ENCODE data around the gene NCF4. TPM values are rescaled to one million over a fixed set of nuclear protein-coding genes. Genes with fewer than 3 reads are reported as not detected.

The NCF4 gene
- total RNA-seq, 5 donors from 2014 or later (not counting 1 experiment from before 2014, with no cell fraction given), result 8.0 to 23.6 (median 15.9) TPM

GRCh38 chr22:36925388-36926290 is 64.8 kb downstream of the NCF4 start:
- DNase-seq (no peak), ATAC-seq (replicated peaks in 1 of 4) (no peak)
- Mint-ChIP-seq H3K27ac (no peak overlapping the region), H3K4me1 (no peaks in the 10 kb centered on the region), H3K27me3 (peaks cover 25 to 27% of the 10 kb centered on the region in 2 donors), H3K36me3 (no peaks in the 10 kb centered on the region), H3K4me3 (no peak overlapping the region), H3K9me3 (no peaks in the 10 kb centered on the region)
- Histone ChIP-seq H3K9me3 (no peaks in the 10 kb centered on the region), H3K27ac (ENCODE audit: low read length) (no peak overlapping the region), H3K36me3 (ENCODE audit: control insufficient read depth in 2 of 2, extremely low read depth in 1 of 2, insufficient read depth in 1 of 2, low read length in 1 of 2) (no peaks in the 10 kb centered on the region), H3K4me3 (ENCODE audit: control insufficient read depth in 1 of 2, extremely low read depth in 1 of 2, low read length in 1 of 2) (no peak overlapping the region), H3K4me1 (ENCODE audit: control insufficient read depth in 1 of 2, extremely low read depth in 1 of 2, insufficient read depth in 2 of 2, low read length in 2 of 2) (no peaks in the 10 kb centered on the region), H3K27me3 (replicated peaks in 1 of 2; ENCODE audit: control insufficient read depth in 2 of 2, extremely low read depth in 1 of 2, insufficient read depth in 2 of 2, low read length in 1 of 2) (peaks cover 0 to 64% of the 10 kb centered on the region in 2 experiments)
- 71% methylated on average over 19 of the region's 19 CpGs for WGBS (ENCODE audit: insufficient coverage)
- POLR2A ChIA-PET, result no interaction called here
- CTCF ChIA-PET, result no interaction called here

GRCh38 chr22:36926309-36926708 is 65.5 kb downstream of the NCF4 start:
- no peak overlapping the region for H3K27ac ChIP-seq (ENCODE audit: low read length)
- CTCF ChIA-PET, result no interaction called here

GRCh38 chr22:36926721-36927435 is 66.1 kb downstream of the NCF4 start:
- DNase-seq (no peak), ATAC-seq (replicated peaks in 1 of 4) (no peak)
- ChIA-PET POLR2A (no interaction called here), CTCF (interaction anchor here in 1 of 2 donors (0.6 kb wide), 1 partner anchor 35 kb away, joined by 5 read pairs; no protein-coding TSS in a partner anchor)
- no peaks in the 10 kb centered on the region for H3K9me3 ChIP-seq
- 73% methylated on average over 9 of the region's 14 CpGs for WGBS (ENCODE audit: insufficient coverage)
- no peaks in the 10 kb centered on the region for H3K36me3 ChIP-seq (ENCODE audit: control insufficient read depth in 2 of 2, extremely low read depth in 1 of 2, insufficient read depth in 1 of 2, low read length in 1 of 2)
- Mint-ChIP-seq H3K4me3 (no peak overlapping the region), H3K27me3 (peaks cover 25% of the 10 kb centered on the region in 2 donors), H3K4me1 (no peaks in the 10 kb centered on the region), H3K9me3 (no peaks in the 10 kb centered on the region), H3K36me3 (no peaks in the 10 kb centered on the region), H3K27ac (no peak overlapping the region)
- no peak overlapping the region for H3K4me3 ChIP-seq (ENCODE audit: control insufficient read depth in 1 of 2, extremely low read depth in 1 of 2, low read length in 1 of 2)
- H3K27ac ChIP-seq (ENCODE audit: low read length), result no peak overlapping the region
- H3K4me1 ChIP-seq (ENCODE audit: control insufficient read depth in 1 of 2, extremely low read depth in 1 of 2, insufficient read depth in 2 of 2, low read length in 2 of 2), result no peaks in the 10 kb centered on the region
- H3K27me3 ChIP-seq (replicated peaks in 1 of 2; ENCODE audit: control insufficient read depth in 2 of 2, extremely low read depth in 1 of 2, insufficient read depth in 2 of 2, low read length in 1 of 2), result peaks cover 0 to 59% of the 10 kb centered on the region in 2 experiments

More at GRCh38 chr22:36926309-36926708, 65.5 kb downstream of the NCF4 start:
- no peaks in the 10 kb centered on the region for H3K36me3 ChIP-seq (ENCODE audit: control insufficient read depth in 2 of 2, extremely low read depth in 1 of 2, insufficient read depth in 1 of 2, low read length in 1 of 2)
- POLR2A ChIA-PET, result no interaction called here
- Mint-ChIP-seq H3K27ac (no peak overlapping the region), H3K36me3 (no peaks in the 10 kb centered on the region), H3K4me1 (no peaks in the 10 kb centered on the region), H3K4me3 (no peak overlapping the region), H3K9me3 (no peaks in the 10 kb centered on the region), H3K27me3 (peaks cover 25% of the 10 kb centered on the region in 2 donors)
- ATAC-seq (replicated peaks in 1 of 4) (no peak), DNase-seq (no peak)
- no peaks in the 10 kb centered on the region for H3K9me3 ChIP-seq
- 54% methylated on average over 3 of the region's 6 CpGs for WGBS (ENCODE audit: insufficient coverage)
- H3K4me1 ChIP-seq (ENCODE audit: control insufficient read depth in 1 of 2, extremely low read depth in 1 of 2, insufficient read depth in 2 of 2, low read length in 2 of 2), result no peaks in the 10 kb centered on the region
- no peak overlapping the region for H3K4me3 ChIP-seq (ENCODE audit: control insufficient read depth in 1 of 2, extremely low read depth in 1 of 2, low read length in 1 of 2)
- peaks cover 0 to 64% of the 10 kb centered on the region in 2 experiments for H3K27me3 ChIP-seq (replicated peaks in 1 of 2; ENCODE audit: control insufficient read depth in 2 of 2, extremely low read depth in 1 of 2, insufficient read depth in 2 of 2, low read length in 1 of 2)

Other genes with a start within 250 kb of the NCF4 start
- gene CACNG2, start 157.3 kb upstream of the NCF4 start, total RNA-seq, result not detected
- 10 to 100 TPM; 19.1 to 34.5 (median 32.0) TPM for gene IFT27, start 84.9 kb upstream of the NCF4 start, total RNA-seq
- gene PVALB, start 44.0 kb upstream of the NCF4 start, total RNA-seq, result not detected
- 1 to 10 TPM; 3.4 to 6.0 (median 4.1) TPM for gene CSF2RB, start 52.6 kb downstream of the NCF4 start, total RNA-seq
- gene TST, start 158.4 kb downstream of the NCF4 start, total RNA-seq, result 1 to 10 TPM in 3 of 5 donors, under 1 TPM in 2; 0.61 to 2.2 (median 1.0) TPM
- gene MPST, start 158.7 kb downstream of the NCF4 start, total RNA-seq, result 10 to 100 TPM in 1 of 5 donors, 1 to 10 TPM in 4; 2.4 to 10.7 (median 7.1) TPM
- 10 to 100 TPM; 24.0 to 36.2 (median 35.1) TPM for gene KCTD17, start 190.7 kb downstream of the NCF4 start, total RNA-seq
- 1 to 10 TPM in 3 of 5 donors, under 1 TPM in 2; 0.40 to 1.3 (median 1.1) TPM for gene TMPRSS6, start 248.7 kb downstream of the NCF4 start, total RNA-seq